ENCODE results near the gene IL10RB.

GRCh38 chr21:33258475-33258874 is 7.7 kb upstream of the IL10RB start:
- TF ChIP-seq CTCF (IDR thresholded peaks at IDR 0.05) (no peak), POLR2A (IDR thresholded peaks at IDR 0.05) (no peak), POLR2AphosphoS5 (IDR thresholded peaks at IDR 0.05) (no peak)

Measured in sigmoid colon (tissue), 4 donors.